Smooth muscle cell (in vitro differentiated cells): ENCODE measurements around the gene ULBP1. TPM values are rescaled to one million over a fixed set of nuclear protein-coding genes. Genes with fewer than 3 reads are reported as not detected.

Source experiments
- DNase-seq: peaks from one replicate; lab custom pipeline; 2025; ENCODE audit not compliant: unreplicated experiment; lab: John Stamatoyannopoulos, UW
- H2AFZ ChIP-seq: fragments of 200-600 bp; sonication (generic); 2 replicates; pipeline ENCODE4 v1.6.0; 2016; ENCODE audit warnings: antibody characterized with exemption, low read depth, mild to moderate bottlenecking
- H3F3A ChIP-seq: fragments of 200-600 bp; sonication (generic); 2 replicates; pipeline ENCODE4 v1.6.0; 2017; ENCODE audit warnings: antibody characterized with exemption, low read depth
- H3K27ac ChIP-seq: fragments of 200-600 bp; sonication (generic); 2 replicates; pipeline ENCODE4 v1.5.1; 2016; ENCODE audit warnings: low read depth, mild to moderate bottlenecking
- H3K27me3 ChIP-seq: fragments of 200-600 bp; sonication (generic); 2 replicates; pipeline ENCODE4 v1.6.1; 2016; ENCODE audit warnings: low read depth, mild to moderate bottlenecking
- H3K36me3 ChIP-seq: fragments of 200-600 bp; sonication (generic); 2 replicates; pipeline ENCODE4 v1.5.1; 2016; ENCODE audit warnings: low read depth
- H3K4me1 ChIP-seq: fragments of 200-600 bp; sonication (generic); 2 replicates; pipeline ENCODE4 v1.5.1; 2016; ENCODE audit warnings: low read depth
- H3K4me2 ChIP-seq: fragments of 200-600 bp; sonication (generic); 2 replicates; pipeline ENCODE4 v1.6.0; 2016; ENCODE audit warnings: mild to moderate bottlenecking
- H3K4me3 ChIP-seq: fragments of 200-600 bp; sonication (generic); 2 replicates; pipeline ENCODE4 v1.5.1; 2016; ENCODE audit warnings: mild to moderate bottlenecking
- H3K79me2 ChIP-seq: fragments of 200-600 bp; sonication (generic); 2 replicates; pipeline ENCODE4 v1.6.0; 2016; ENCODE audit warnings: low read depth, mild to moderate bottlenecking
- H3K9ac ChIP-seq: fragments of 200-600 bp; sonication (generic); 2 replicates; pipeline ENCODE4 v1.6.0; 2016; ENCODE audit warnings: low read depth
- H3K9me3 ChIP-seq: fragments of 200-600 bp; sonication (generic); replicated peaks from 2 replicates; pipeline ENCODE4 v1.5.1; 2016; ENCODE audit warnings: low read depth
- H4K20me1 ChIP-seq: fragments of 200-600 bp; sonication (generic); 2 replicates; pipeline ENCODE4 v1.6.0; 2016; ENCODE audit warnings: low read depth
- WGBS: methylation state at CpG from one replicate; pipeline ENCODE4 v1.1.7; 2016; ENCODE audit warnings: low lambda C conversion rate; 5-methylcytosine and 5-hydroxymethylcytosine counted together
- polyA plus RNA-seq: library from polyadenylated mRNA; unstranded; fragments of >200 nt; fragmentation: Nextera tagmentation; extraction: Ambion mirVana; gene quantifications from 2 replicates; pipeline ENCODE4 v1.2.1, GENCODE V29; 2016
- total RNA-seq: library from RNA; depleted of rRNA; stranded (reverse); fragments of >200 nt; gene quantifications from 2 replicates; pipeline ENCODE4 v1.2.3, GENCODE V29; 2014
- TF ChIP-seq, protein P1 (sequence below): fragments of 200-600 bp; sonication (generic); IDR thresholded peaks from 2 replicates; pipeline ENCODE4 v1.5.1; 2017; ENCODE audit warnings: borderline replicate concordance, mild to moderate bottlenecking, antibody characterized with exemption; ENCODE audit not compliant: insufficient read depth, poor library complexity, severe bottlenecking

The ULBP1 gene
- total and polyA plus RNA-seq, 2 experiments from 2014 or later, result 0.72 to 1.7 TPM

DNA sequence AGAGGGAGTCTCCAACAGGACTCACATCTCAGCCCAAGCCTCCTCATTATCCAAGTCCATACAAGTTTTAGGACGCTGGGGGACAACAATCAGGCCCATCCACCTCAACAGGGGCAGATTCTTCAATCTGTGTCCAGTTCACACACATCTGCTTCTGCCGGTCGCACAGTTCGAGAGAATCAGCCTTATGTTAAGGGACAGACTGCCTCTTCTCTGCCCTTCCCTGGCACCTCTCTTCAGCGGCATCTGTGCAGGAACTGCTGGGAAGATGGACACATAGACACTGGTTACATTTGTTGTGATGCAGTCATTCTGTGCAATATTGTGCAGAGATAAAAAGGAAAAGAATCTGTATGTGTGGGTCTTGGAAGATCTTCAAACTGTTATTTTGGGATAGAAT is 21.0 kb downstream of the ULBP1 start:
- 72% methylated on average over 5 of the region's 5 CpGs for WGBS
- Histone ChIP-seq H3F3A (no peaks in the 10 kb centered on the region), H3K36me3 (no peaks in the 10 kb centered on the region), H3K79me2 (no peaks in the 10 kb centered on the region), H4K20me1 (no peaks in the 10 kb centered on the region), H2AFZ (no peak overlapping the region), H3K27me3 (peaks cover 88% of the 10 kb centered on the region), H3K4me2 (no peak overlapping the region), H3K4me3 (no peak overlapping the region), H3K9ac (no peak overlapping the region), H3K9me3 (no peaks in the 10 kb centered on the region), H3K4me1 (peaks cover 4% of the 10 kb centered on the region), H3K27ac (no peak overlapping the region)
- DNase-seq, result no peak
- TF ChIP-seq, protein P1, sequence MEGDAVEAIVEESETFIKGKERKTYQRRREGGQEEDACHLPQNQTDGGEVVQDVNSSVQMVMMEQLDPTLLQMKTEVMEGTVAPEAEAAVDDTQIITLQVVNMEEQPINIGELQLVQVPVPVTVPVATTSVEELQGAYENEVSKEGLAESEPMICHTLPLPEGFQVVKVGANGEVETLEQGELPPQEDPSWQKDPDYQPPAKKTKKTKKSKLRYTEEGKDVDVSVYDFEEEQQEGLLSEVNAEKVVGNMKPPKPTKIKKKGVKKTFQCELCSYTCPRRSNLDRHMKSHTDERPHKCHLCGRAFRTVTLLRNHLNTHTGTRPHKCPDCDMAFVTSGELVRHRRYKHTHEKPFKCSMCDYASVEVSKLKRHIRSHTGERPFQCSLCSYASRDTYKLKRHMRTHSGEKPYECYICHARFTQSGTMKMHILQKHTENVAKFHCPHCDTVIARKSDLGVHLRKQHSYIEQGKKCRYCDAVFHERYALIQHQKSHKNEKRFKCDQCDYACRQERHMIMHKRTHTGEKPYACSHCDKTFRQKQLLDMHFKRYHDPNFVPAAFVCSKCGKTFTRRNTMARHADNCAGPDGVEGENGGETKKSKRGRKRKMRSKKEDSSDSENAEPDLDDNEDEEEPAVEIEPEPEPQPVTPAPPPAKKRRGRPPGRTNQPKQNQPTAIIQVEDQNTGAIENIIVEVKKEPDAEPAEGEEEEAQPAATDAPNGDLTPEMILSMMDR, result no peak

DNA sequence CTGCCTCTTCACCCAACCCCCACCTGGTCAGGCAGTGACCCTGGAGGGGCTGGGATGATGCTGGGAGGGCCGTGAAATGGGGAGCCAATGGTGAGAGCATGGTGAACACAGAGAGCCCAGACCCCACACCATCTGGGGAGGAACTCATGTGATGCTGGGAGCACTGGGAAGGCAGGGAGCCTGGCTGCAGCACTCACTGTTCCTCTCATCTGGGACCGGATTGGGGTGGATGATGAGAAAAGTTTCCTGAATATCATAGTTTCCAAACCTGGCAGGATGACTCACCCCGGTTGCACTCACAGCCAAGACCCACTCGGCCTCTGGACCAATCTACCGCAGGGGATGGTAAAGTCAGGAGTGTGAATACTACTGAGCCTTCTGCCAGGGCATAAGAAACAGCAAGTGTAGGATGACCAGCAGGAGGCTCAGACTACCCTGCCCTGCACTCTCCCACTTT is 21.8 kb downstream of the ULBP1 start:
- TF ChIP-seq, protein P1, result no peak
- Histone ChIP-seq H4K20me1 (no peaks in the 10 kb centered on the region), H3F3A (no peaks in the 10 kb centered on the region), H3K4me2 (no peak overlapping the region), H2AFZ (no peak overlapping the region), H3K27ac (no peak overlapping the region), H3K27me3 (peaks cover 89% of the 10 kb centered on the region), H3K9me3 (no peaks in the 10 kb centered on the region), H3K9ac (no peak overlapping the region), H3K4me3 (no peak overlapping the region), H3K79me2 (no peaks in the 10 kb centered on the region), H3K36me3 (no peaks in the 10 kb centered on the region), H3K4me1 (peaks cover 9% of the 10 kb centered on the region)
- no peak for DNase-seq
- 19% methylated on average over 5 of the region's 5 CpGs for WGBS

DNA sequence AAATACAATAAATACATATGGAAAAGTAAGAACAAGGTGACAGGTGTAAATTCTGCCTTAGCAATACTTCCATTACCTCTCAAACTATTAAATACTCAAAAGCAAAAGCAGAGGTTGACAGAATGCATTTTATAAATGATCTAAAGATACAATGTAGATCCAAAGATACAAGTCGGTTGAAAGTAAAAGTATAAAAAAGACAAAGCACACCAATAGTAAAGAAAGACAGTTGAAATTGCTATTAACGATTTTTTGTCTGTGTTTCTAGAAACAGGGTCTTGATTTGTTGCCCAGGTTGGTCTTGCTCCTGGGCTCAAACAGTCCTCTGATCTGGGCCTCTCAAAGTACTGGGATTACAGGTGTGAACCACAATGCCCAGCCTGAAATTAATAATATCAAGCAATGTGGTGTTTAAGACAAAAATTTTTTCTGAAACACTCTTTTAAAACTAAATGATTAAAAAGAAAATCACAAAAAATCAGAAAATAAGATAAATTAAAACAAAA is 23.9 kb downstream of the ULBP1 start:
- no peak overlapping the region for H2AFZ ChIP-seq
- H3K27ac ChIP-seq, result no peak overlapping the region
- H3K4me1 ChIP-seq, result peaks cover 11% of the 10 kb centered on the region
- H4K20me1 ChIP-seq, result no peaks in the 10 kb centered on the region
- peaks cover 93% of the 10 kb centered on the region for H3K27me3 ChIP-seq
- no peak overlapping the region for H3K4me3 ChIP-seq
- H3K9me3 ChIP-seq, result no peaks in the 10 kb centered on the region
- TF ChIP-seq, protein P1, result no peak
- H3K36me3 ChIP-seq, result no peaks in the 10 kb centered on the region
- H3K4me2 ChIP-seq, result no peak overlapping the region
- no peak overlapping the region for H3K9ac ChIP-seq
- no peaks in the 10 kb centered on the region for H3F3A ChIP-seq
- 60% methylated on average over 2 of the region's 2 CpGs for WGBS
- DNase-seq, result no peak
- H3K79me2 ChIP-seq, result no peaks in the 10 kb centered on the region

DNA sequence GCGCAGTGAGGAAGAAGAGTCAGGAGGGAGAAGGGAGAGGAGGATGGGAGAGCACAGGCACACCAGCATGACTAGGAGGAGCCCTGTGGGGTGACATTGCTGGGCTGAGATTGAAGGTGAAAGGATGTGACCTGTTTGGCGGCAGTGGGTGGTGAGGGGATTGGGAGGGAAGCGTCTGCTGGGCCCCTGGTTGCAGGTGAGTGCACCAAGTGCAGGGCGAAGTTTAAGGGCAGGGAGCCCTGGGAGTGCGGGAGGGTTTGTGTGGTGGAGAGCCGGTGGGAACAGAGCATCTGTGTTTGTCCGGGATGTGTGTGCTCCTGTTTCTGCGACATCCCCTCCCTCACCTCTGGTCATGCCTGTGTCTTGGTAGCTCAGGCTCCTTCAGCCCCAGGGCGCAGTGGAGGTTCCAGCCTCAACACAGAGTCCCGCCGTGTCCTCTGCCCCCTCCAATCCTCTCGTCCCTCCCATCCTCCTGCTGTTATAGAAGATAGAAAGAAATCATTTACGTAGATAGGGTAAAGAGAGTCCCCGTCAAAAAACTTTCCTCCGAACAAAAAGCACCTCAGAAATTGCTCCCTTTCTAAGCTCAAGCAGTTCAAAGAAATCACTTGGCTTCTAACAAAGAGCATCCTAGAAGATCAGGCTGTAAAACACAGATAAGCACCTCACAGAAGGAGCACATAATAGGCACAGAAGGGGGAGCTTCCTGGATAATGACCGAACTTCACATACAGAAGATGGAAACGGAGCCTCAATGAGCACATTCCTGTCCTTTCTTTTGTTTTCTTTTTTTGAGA is 25.0 kb downstream of the ULBP1 start:
- no peaks in the 10 kb centered on the region for H3K9me3 ChIP-seq
- H4K20me1 ChIP-seq, result no peaks in the 10 kb centered on the region
- H3K27me3 ChIP-seq, result peaks cover 95% of the 10 kb centered on the region
- H3K4me2 ChIP-seq, result no peak overlapping the region
- TF ChIP-seq, protein P1, result no peak
- DNase-seq, result no peak
- H3F3A ChIP-seq, result no peaks in the 10 kb centered on the region
- no peak overlapping the region for H3K9ac ChIP-seq
- no peaks in the 10 kb centered on the region for H3K79me2 ChIP-seq
- 13% methylated on average over 16 of the region's 17 CpGs for WGBS
- no peak overlapping the region for H2AFZ ChIP-seq
- peaks cover 11% of the 10 kb centered on the region for H3K4me1 ChIP-seq
- no peak overlapping the region for H3K4me3 ChIP-seq
- no peaks in the 10 kb centered on the region for H3K36me3 ChIP-seq
- no peak overlapping the region for H3K27ac ChIP-seq
